CD4-positive, alpha-beta T cell treated with Interleukin-4 for 1 hour (primary cell): ENCODE data around the gene ROBO1.
"Not testable (repeated sequence)": the region's sequence is repeated elsewhere in the genome, so short reads cannot be mapped to it uniquely, and the experiment has no call there.

Source experiments
- DNase-seq, 2 donors: peaks; one replicate each; pipeline ENCODE4 v3.0.0-alpha.2; 2020 to 2022

ROBO1 gene

GRCh38 chr3:78895528-78895927 is 872.3 kb downstream of the ROBO1 start:
- no peak for DNase-seq

DNA sequence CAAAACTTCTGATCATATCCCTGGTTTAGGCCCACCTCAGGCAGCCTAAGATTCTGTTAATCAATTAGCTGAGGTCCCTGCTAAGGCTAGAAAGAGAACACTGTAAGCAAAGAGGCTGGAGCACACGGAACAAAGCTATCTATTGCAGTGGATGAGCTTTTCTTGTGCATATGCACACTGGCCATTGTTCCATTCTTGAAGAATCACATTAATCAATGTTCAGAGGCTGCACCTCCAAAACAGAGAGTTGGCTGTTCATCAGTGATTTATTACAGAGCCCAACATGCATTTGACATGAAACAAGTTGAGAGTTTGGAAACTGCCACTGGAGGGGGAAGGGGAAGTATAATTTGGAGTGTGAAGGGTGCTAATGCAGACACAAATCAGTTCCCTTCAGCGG is 873.0 kb downstream of the ROBO1 start:
- DNase-seq = no peak

DNA sequence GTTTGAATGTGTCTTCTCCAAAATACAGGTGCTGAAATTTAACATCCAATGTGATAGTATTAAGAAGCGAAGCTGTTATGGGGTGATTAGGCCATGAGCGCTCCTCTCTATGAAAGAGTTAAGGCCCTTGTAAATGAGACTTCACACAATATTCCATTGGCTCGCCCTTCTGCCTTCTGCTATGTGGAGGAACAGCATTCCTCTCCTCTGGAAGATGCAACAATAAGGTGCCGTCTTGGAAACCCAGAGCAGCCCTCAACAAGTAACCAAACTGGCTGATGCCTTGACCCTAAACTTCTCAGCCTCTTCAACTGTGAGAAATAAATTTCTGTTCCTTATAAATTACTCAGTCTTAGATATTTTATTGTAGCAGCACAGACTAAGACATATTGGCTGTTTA is 874.6 kb downstream of the ROBO1 start:
- no peak for DNase-seq

DNA sequence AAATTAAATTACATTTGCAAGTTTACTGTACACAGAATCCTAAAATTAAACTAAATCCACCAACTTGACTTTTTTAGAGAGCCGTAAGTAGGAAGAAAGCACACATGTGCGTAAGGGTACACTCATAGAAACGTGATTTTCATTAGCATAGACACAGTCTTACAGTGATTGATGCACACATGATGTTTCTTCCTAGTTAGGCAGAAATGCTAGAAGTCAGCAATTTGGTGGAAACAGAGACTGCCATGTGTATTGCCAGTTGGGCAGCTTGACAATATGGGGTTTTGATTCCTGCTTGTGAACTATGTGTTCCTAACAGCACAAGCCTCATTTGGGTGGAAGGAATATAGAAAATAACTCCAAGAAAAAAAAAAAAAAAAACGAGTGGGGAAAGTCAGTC is 878.5 kb downstream of the ROBO1 start:
- no peak for DNase-seq

- no peak for DNase-seq
Measured at GRCh38 chr3:78888635-78889034, 879.2 kb downstream of the ROBO1 start.

GRCh38 chr3:78887547-78888011 is 880.2 kb downstream of the ROBO1 start:
- no peak for DNase-seq

DNA sequence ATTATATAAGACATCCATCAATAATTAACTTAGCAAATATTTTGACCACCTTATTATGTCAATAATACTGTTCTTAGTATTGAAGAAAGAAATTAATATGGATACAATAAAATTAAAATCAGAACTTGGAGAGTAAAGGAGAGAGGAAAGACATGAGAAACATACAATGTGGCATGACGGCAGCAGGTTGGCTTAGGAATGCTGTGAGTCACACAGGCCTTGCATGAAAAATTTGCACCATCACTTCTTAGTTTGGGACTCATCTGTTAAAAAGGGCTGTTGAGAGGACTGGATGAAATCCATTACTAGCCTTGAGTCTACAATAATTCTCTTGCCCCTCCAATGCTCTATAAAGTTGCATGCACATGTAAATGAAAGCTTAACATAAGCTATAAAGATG is 880.8 kb downstream of the ROBO1 start:
- DNase-seq = no peak

GRCh38 chr3:78884567-78884966 is 883.2 kb downstream of the ROBO1 start:
- DNase-seq = not testable (repeated sequence)

GRCh38 chr3:78882251-78882650 is 885.5 kb downstream of the ROBO1 start:
- no peak for DNase-seq

DNA sequence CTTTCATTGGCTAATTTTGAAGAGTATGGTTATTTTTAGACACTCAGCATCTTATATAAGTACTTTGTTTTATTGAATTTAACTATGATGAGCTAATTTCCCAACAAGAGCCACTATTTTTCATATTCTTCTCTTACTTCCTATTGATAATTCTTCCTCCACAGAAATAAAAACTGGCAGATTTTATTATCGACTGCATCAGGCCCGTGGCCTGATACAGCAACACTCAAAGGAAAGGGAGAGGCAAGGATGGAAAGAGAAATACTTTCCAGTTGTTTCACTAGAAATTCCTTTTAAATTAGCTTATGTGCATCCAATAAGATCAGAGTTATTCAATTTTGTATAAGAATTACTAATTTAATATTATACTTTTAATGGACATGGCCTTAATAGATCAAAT is 886.3 kb downstream of the ROBO1 start:
- no peak for DNase-seq

- no peak for DNase-seq
Measured at GRCh38 chr3:78880603-78881461, 887.0 kb downstream of the ROBO1 start.

GRCh38 chr3:78879295-78879860 is 888.4 kb downstream of the ROBO1 start:
- no peak for DNase-seq

DNA sequence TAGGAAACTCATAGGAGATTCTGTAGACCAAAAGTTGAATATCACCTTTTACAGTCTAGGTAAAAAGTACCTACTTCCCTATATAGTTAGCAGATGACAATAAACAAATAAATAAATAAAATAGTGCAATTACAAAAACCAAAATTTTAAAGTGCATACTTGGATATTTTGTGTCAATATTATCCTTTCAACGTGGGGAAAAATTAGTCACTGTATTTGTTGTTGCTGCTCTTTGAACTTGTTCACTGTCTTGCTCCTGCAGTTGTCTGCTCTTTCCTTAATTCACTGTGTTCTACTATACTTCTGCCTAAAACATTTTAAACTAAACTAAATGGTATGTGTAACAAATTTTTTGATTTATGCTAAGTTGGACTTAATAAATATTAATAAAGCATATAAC is 889.0 kb downstream of the ROBO1 start:
- no peak for DNase-seq

GRCh38 chr3:78878011-78878410 is 889.8 kb downstream of the ROBO1 start:
- DNase-seq = no peak

DNA sequence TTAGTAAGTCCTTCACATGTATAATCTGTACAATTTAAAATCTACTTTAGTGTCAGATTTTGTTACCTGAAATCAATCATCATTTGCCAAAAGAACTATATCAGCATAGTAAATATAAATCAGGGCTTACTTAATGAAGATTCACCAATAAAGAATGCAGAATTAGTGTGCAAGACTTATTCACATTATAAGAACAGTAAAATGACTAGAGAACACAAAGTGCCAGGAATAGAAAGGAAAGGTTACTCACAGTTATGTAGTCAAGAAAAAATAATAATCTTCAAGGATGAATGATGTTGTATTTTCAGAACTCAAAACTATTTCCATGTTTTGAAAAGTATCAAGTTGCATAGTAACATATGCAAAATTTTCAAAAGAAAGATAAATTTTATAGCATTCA is 891.9 kb downstream of the ROBO1 start:
- no peak for DNase-seq

DNA sequence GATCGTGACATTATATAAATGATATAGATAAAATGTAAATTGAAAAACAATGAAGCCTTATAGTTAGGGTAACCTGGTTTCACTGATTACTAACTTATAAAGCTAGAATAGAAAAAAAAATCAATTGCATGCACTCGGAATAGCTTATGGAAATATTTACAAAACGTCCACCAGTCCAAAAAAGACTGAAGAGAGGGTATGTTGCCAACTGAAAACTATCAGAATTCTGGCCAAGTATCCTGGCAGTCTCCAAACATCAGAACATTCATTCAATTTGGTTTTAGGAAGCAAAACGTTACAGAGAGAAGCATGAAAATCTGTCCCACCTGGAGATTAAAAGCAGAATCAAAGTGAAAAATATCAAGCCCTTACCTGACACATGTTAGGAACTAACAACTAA is 892.4 kb downstream of the ROBO1 start:
- DNase-seq = no peak

DNA sequence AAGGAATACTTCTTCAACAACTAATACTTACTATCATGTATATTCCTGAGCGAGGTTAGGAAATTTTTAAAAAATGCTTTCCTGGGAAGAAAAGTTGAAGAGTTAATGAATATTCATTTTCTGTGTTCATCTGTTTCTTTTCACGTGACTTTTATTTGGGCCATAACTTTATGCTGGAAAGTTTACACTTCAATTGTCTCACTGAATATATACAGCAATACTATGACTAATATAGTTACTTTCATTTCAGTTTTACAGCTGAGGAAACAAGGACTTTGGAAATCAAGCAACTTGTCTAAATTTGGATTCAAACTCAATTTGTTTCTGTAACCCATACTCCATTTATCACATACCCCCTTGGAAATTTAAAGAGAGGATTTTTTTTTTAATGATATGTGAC is 894.2 kb downstream of the ROBO1 start:
- no peak for DNase-seq

DNA sequence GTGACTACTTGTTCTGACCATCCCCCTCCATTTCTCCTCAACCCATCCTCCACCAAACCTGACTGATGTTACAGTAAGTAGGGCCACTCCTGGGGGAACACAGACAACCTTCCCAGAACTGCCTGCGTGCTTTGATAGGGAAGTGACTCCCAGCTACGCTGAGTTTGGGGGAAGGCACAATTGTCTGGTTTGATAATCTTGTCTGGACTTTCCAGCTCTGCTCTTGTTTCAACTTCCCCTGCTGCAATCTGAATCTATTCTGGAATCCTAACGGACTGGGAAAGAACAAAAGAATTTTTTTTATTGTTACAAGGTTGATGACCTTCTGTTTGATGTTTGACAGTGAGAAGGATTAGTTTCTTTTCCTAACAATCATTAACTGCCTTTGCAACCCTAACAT is 895.6 kb downstream of the ROBO1 start:
- no peak for DNase-seq

GRCh38 chr3:78871048-78871447 is 896.8 kb downstream of the ROBO1 start:
- DNase-seq = no peak

- no peak for DNase-seq
Measured at GRCh38 chr3:78870484-78870883, 897.3 kb downstream of the ROBO1 start.

DNA sequence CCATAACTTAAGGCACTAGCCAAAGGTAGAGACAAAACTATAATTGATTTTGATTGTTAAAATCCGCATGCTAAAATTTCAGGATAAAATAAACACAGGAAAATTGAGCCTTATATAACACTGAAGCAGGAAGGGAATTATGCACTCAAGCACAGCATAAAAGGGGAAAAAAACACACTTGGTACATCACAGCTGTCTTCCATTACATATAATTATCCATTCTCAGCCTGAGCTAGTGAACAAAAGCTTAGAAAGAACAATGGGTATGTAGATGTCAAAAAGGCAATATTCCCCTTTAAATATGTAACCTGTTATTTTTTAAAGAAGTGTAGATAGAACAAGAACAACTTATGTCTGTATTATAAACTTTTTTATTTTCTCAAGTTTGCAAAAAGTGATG is 899.2 kb downstream of the ROBO1 start:
- DNase-seq = no peak

- DNase-seq = no peak
Measured at GRCh38 chr3:78867409-78868372, 900.1 kb downstream of the ROBO1 start.
